NB4 (cell line): ENCODE results near the gene DCLK1.
"Not testable (repeated sequence)": the region's sequence is repeated elsewhere in the genome, so short reads cannot be mapped to it uniquely, and the experiment has no call there.

Experiments used
- DNase-seq: peaks from one replicate; pipeline ENCODE4 v3.0.0; 2010; ENCODE audit warnings: low read depth
- H3K4me3 ChIP-seq: one replicate; pipeline ENCODE4 v1.5.1; 2011; ENCODE audit warnings: mild to moderate bottlenecking, low read depth, low read length, moderate library complexity
- CTCF ChIP-seq: IDR thresholded peaks from one replicate; pipeline ENCODE4 v1.5.1; 2012; ENCODE audit warnings: low read depth, low read length
- MYC ChIP-seq: IDR thresholded peaks from 2 replicates; pipeline ENCODE4 v1.6.1; 2011; ENCODE audit warnings: low read depth, low read length
- POLR2A ChIP-seq: IDR thresholded peaks from 2 replicates; pipeline ENCODE4 v1.6.1; 2011; ENCODE audit warnings: mild to moderate bottlenecking; ENCODE audit not compliant: insufficient read length; ENCODE audit errors: extremely low read depth
- TF ChIP-seq, protein P1 (sequence below): IDR thresholded peaks from 2 replicates; pipeline ENCODE4 v1.6.1; 2011; ENCODE audit warnings: low read depth, low read length

DCLK1 gene

DNA sequence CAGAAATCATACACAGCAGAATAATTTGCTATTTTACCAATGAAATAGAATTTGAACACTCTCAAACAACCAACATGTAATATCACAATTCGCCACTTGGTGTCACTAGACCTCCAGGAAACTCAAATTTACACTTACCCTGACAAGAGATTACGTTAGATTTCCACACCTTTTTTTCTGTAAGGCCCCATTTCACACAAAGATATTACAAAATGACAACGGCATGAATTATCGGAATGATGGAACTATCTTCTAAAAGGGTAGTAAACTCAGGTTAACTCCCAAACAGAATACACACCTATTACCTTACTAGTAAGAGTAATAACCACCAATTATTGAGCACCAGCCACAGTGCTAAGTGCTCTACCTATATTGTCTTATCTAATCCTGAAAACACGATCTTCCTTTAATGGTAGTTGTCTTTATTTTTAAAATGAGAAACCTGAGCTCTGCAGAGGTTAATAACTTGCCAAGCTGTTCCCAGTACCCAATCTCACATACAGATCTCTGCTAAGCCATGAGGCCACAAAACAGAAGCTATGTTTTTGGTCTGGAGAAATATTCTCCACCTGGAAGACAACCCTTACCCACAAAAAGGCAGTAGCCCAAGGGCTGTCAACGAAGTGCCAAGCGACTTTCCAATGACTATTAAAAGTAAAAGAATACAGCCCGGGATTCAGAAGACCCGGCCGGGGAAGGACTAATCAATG, 152.4 kb downstream of the DCLK1 start:
- peak; percentile 75 for DNase-seq
- TF ChIP-seq CTCF (peak; percentile 51), MYC (peak; percentile 34; the same call in 1 of the 2 replicates)
- TF ChIP-seq, protein P1, sequence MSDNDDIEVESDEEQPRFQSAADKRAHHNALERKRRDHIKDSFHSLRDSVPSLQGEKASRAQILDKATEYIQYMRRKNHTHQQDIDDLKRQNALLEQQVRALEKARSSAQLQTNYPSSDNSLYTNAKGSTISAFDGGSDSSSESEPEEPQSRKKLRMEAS: no peak
- no peak overlapping the region for H3K4me3 ChIP-seq

- TF ChIP-seq CTCF: no peak
- TF ChIP-seq POLR2A: no peak
- TF ChIP-seq MYC: no peak
- TF ChIP-seq, protein P1: no peak
- H3K4me3 ChIP-seq: no peak overlapping the region
- DNase-seq: no peak
These were observed 154.1 kb downstream of the DCLK1 start for GRCh38 chr13:35977060-35977459.

GRCh38 chr13:35976126-35976525, 155.1 kb downstream of the DCLK1 start:
- H3K4me3 ChIP-seq: no peak overlapping the region
- TF ChIP-seq CTCF (no peak), MYC (no peak), POLR2A (no peak)
- TF ChIP-seq, protein P1: no peak
- no peak for DNase-seq

DNA sequence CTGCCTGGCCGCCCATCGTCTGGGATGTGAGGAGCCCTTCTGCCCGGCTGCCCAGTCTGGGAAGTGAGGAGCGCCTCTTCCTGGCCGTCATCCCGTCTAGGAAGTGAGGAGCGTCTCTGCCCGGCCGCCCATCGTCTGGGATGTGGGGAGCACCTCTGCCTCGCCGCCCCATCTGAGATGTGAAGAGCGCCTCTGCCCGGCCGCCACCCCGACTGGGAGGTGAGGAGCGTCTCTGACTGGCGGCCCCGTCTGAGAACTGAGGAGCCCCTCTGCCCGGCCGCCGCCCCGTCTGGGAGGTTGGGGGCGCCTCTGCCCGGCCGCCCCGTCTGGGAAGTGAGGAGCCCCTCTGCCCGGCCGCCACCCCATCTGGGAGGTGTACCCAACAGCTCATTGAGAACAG, 164.2 kb downstream of the DCLK1 start:
- H3K4me3 ChIP-seq: not testable (repeated sequence)

GRCh38 chr13:35966024-35966423, 165.2 kb downstream of the DCLK1 start:
- no peak for DNase-seq
- H3K4me3 ChIP-seq: no peak overlapping the region
- TF ChIP-seq MYC (no peak), CTCF (no peak), POLR2A (no peak)
- TF ChIP-seq, protein P1: no peak

More for the DNA sequence above, 164.2 kb downstream of the DCLK1 start:
- DNase-seq: not testable (repeated sequence)

DNA sequence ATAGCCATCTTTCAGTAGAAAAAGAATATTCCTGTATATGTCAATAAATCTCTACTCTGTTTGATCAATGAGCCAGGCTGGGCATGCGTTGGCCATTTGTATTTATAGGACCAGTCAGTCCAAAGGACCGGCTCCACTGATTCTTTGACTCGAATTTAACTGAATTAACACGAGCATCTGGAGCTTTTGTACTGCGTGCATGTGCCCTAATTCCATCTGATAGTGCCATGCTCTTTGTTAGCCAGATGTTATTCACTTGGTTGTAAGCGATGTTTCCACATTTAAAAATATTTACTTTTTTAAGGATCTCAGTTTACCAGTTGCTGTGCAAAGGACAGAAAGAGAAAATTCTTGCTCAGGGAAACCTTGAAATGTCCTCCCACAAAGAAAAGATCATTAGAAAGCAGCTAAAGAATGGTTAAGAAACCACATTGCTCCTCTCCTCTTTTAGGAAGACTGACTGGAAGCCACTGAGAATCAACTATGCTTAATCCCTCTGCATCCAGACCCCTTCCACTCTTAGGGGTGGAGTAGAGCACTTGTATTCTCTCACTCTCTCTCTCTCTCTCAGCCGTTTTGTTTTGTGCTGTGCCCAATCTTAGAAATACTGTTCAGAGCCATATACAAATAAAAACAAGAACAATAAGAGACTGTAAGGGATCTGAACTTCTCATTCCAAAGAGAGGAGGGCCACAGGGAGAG, 165.8 kb downstream of the DCLK1 start:
- no peak for TF ChIP-seq POLR2A
- no peak for TF ChIP-seq MYC
- TF ChIP-seq CTCF: no peak
- TF ChIP-seq, protein P1: no peak
- no peak for DNase-seq
- H3K4me3 ChIP-seq: no peak overlapping the region
